Measurements from ENCODE around the gene ENTPD8. TPM values are rescaled to one million over a fixed set of nuclear protein-coding genes. Genes with fewer than 3 reads are reported as not detected.

The ENTPD8 gene
- total and polyA plus RNA-seq, 2 of the 4 experiments (the other 2 are of a cell fraction) = 0.07 TPM; not detected in 1

DNA sequence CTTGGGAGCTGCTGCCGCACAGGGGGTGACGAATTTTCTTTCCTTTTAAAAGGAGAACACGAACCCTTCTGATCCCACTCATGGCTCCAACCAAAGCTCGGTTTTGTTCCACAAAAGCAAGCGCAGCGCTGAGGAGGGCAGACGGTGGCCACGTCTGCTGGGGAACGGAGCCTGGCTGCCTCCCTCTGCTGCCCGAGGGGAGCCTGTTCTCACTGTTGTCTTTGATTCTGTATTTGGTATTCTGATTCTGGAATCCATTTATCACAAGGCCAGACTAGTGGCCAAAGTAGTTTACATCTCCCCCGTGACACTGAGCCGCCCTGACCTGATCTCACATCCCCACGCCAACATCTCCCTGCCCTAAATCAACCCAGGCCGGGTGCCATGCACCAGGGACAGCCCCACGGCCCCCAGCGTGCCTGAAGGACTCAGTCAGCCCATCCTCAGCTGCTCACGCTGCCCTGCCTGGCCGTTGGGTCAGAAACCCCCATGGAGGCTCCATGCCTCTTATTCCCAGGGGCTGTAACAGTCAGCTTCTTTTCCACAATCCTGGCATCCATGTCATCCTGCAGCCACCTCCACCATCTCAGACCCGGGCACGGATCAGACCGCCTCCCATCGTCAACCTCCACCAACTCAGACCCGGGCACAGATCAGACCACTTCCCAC is 24.7 kb upstream of the ENTPD8 start:
- no TSS peak for BruUV-seq (replicated peaks)
- dilution Hi-C loops (cut with HindIII; ENCODE audit: low sequenced_read_pairs, unreplicated experiment) = no loop called here

More for the DNA sequence above, 24.7 kb upstream of the ENTPD8 start:
- ChIA-PET CTCF (no interaction called here), POLR2A (ENCODE audit: unreplicated experiment) (no interaction called here)
- H4K5ac ChIP-seq (ENCODE audit: low read depth, low read length) = no peak overlapping the region
- no peaks in the 10 kb centered on the region for H3K79me1 ChIP-seq (ENCODE audit: low read depth in 1 of 2, low read length in 2 of 2)
- no peak overlapping the region for H3K9ac ChIP-seq (ENCODE audit: low read depth, low read length)
- no peak for ATAC-seq (ENCODE audit: low read depth)
- no peak overlapping the region for H4K91ac ChIP-seq (ENCODE audit: insufficient read depth, low read depth, low read length)
- no peak for DNase-seq
- in situ Hi-C loops (cut with MboI; ENCODE audit: low sequenced_read_pairs) (no loop called here), intact Hi-C loops (cut with micrococcal nuclease) (no loop called here)
- H4K8ac ChIP-seq (ENCODE audit: low read depth in 2 of 2, low read length in 2 of 2) = no peak overlapping the region
- H3K4ac ChIP-seq (ENCODE audit: low read depth, low read length) = no peak overlapping the region
- H2AFZ ChIP-seq (replicated peaks; ENCODE audit: low read length, poor library complexity) = no peak overlapping the region
- H3K4me1 ChIP-seq (ENCODE audit: control insufficient read depth, insufficient read depth, low read length) = no peaks in the 10 kb centered on the region
- no peaks in the 10 kb centered on the region for H3K9me3 ChIP-seq (ENCODE audit: control insufficient read depth, insufficient read depth, low read length)
- 70% methylated on average over 15 of the region's 23 CpGs; no CpG with 5 or more reads in 1 of the 2 experiments for WGBS, 2 experiments (ENCODE audit: extremely low coverage in 2 of 2, insufficient read length in 1 of 2)
- no peaks in the 10 kb centered on the region for H4K20me1 ChIP-seq (ENCODE audit: insufficient read depth, low read length)
- H2AK5ac ChIP-seq (ENCODE audit: low read depth, low read length) = no peak overlapping the region
- TF ChIP-seq RAD21 (IDR thresholded peaks at IDR 0.05; ENCODE audit: low read length) (no peak), CHD1 (IDR thresholded peaks at IDR 0.05; ENCODE audit: low read depth, low read length) (no peak), MAFK (IDR thresholded peaks at IDR 0.05; ENCODE audit: low read depth, low read length) (no peak)
- TF ChIP-seq, protein P1, sequence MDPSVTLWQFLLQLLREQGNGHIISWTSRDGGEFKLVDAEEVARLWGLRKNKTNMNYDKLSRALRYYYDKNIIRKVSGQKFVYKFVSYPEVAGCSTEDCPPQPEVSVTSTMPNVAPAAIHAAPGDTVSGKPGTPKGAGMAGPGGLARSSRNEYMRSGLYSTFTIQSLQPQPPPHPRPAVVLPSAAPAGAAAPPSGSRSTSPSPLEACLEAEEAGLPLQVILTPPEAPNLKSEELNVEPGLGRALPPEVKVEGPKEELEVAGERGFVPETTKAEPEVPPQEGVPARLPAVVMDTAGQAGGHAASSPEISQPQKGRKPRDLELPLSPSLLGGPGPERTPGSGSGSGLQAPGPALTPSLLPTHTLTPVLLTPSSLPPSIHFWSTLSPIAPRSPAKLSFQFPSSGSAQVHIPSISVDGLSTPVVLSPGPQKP (IDR thresholded peaks at IDR 0.05; ENCODE audit: borderline replicate concordance, low read depth, low read length) = no peak
- no peak overlapping the region for H3K4me2 ChIP-seq (ENCODE audit: low read depth, low read length)
- H3K4me3 ChIP-seq (ENCODE audit: insufficient read depth, low read depth, low read length) = no peak overlapping the region
- H3K23ac ChIP-seq (ENCODE audit: low read depth, low read length) = no peak overlapping the region
- H3K36me3 ChIP-seq (ENCODE audit: control insufficient read depth, insufficient read depth, low read length) = no peaks in the 10 kb centered on the region
- H2AK9ac ChIP-seq (replicated peaks; ENCODE audit: low read depth, low read length, poor library complexity) = no peak overlapping the region
- H3K14ac ChIP-seq (replicated peaks; ENCODE audit: low read depth, low read length) = no peak overlapping the region
- H2BK20ac ChIP-seq (ENCODE audit: low read depth, low read length) = no peak overlapping the region
- H3K18ac ChIP-seq (ENCODE audit: low read depth, low read length) = no peak overlapping the region
- H3K9me1 ChIP-seq (ENCODE audit: insufficient read depth, low read length) = no peaks in the 10 kb centered on the region
- peaks cover 12% of the 10 kb centered on the region for H3K27me3 ChIP-seq (ENCODE audit: control insufficient read depth, insufficient read depth, low read length)
- no peak overlapping the region for H2BK15ac ChIP-seq (ENCODE audit: low read depth, low read length)
- no peak overlapping the region for H2BK5ac ChIP-seq (ENCODE audit: low read depth, low read length, poor library complexity, severe bottlenecking)
- H3K27ac ChIP-seq (ENCODE audit: insufficient read depth, low read length) = no peak overlapping the region
- no peak overlapping the region for H3K56ac ChIP-seq (ENCODE audit: extremely low read depth, insufficient read depth, low read length)
- H2BK120ac ChIP-seq (ENCODE audit: low read depth, low read length) = no peak overlapping the region

Measured in IMR-90 (cell line).